Subcutaneous adipose tissue (tissue), 4 donors: ENCODE measurements around the gene LHFPL2. TPM values are rescaled to one million over a fixed set of nuclear protein-coding genes. Genes with fewer than 3 reads are reported as not detected.

ENCODE experiments used
- total RNA-seq, 4 donors: library from RNA; depleted of rRNA; stranded (reverse); fragments of >200 nt; gene quantifications; one replicate each; pipeline ENCODE4 v1.1.0, GENCODE V29; 2016
- TF ChIP-seq, protein P1 (sequence below): fragments of 450-650 bp; IDR thresholded peaks from one replicate; pipeline ENCODE4 v1.5.1; 2016; ENCODE audit warnings: low read depth, mild to moderate bottlenecking, control low read depth, antibody characterized with exemption, moderate library complexity

The LHFPL2 gene
- total RNA-seq, 4 donors from 2014 or later: 18.5 to 104 (median 30.0) TPM

GRCh38 chr5:78628270-78628992 is 20.1 kb downstream of the LHFPL2 start:
- TF ChIP-seq, protein P1, sequence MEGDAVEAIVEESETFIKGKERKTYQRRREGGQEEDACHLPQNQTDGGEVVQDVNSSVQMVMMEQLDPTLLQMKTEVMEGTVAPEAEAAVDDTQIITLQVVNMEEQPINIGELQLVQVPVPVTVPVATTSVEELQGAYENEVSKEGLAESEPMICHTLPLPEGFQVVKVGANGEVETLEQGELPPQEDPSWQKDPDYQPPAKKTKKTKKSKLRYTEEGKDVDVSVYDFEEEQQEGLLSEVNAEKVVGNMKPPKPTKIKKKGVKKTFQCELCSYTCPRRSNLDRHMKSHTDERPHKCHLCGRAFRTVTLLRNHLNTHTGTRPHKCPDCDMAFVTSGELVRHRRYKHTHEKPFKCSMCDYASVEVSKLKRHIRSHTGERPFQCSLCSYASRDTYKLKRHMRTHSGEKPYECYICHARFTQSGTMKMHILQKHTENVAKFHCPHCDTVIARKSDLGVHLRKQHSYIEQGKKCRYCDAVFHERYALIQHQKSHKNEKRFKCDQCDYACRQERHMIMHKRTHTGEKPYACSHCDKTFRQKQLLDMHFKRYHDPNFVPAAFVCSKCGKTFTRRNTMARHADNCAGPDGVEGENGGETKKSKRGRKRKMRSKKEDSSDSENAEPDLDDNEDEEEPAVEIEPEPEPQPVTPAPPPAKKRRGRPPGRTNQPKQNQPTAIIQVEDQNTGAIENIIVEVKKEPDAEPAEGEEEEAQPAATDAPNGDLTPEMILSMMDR: no peak

- TF ChIP-seq, protein P1: no peak
These were observed 20.8 kb downstream of the LHFPL2 start for GRCh38 chr5:78627766-78628165.

GRCh38 chr5:78627175-78627574 is 21.4 kb downstream of the LHFPL2 start:
- TF ChIP-seq, protein P1: no peak

GRCh38 chr5:78626009-78626571 is 22.5 kb downstream of the LHFPL2 start:
- TF ChIP-seq, protein P1: no peak

GRCh38 chr5:78624992-78625391 is 23.6 kb downstream of the LHFPL2 start:
- TF ChIP-seq, protein P1: no peak

DNA sequence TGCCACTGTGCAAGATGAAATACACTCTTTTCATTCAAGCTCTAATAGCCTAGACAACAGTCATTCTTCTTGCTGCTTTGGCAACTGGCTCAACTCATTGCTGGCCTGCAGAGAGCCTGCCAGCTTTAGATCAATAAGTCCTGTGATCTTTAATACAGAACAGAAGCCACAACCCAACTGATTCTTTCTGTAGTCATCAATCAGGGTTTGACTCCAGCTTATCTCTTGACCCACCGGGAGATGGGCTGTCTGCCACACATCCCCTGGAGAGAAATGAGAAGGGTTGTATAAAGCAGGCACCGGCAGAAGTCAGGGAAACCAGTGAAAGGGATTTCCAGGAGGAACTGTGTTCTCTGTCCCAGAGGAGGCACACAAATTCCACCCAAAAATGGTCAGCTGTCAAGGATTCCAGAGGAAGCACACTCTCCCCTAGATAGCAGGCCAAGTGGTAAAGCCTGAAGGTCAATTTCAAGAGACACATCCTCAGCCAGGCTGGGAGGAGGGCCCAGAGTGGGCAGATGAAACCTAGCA is 24.5 kb downstream of the LHFPL2 start:
- TF ChIP-seq, protein P1: no peak

GRCh38 chr5:78622302-78622971 is 26.1 kb downstream of the LHFPL2 start:
- TF ChIP-seq, protein P1: no peak
